COLO668 (cell line): ENCODE results near the gene TRAF3IP1.

ENCODE experiments used
- DNase-seq: peaks from one replicate; lab custom pipeline; 2025; ENCODE audit not compliant: unreplicated experiment; lab: John Stamatoyannopoulos, UW

TRAF3IP1 gene

GRCh38 chr2:238378230-238379095, 58.1 kb downstream of the TRAF3IP1 start:
- no peak for DNase-seq

GRCh38 chr2:238379096-238379810, 58.9 kb downstream of the TRAF3IP1 start:
- DNase-seq: no peak

GRCh38 chr2:238380336-238380735, 60.0 kb downstream of the TRAF3IP1 start:
- DNase-seq: no peak

- DNase-seq: no peak
Measured at GRCh38 chr2:238380785-238381184, 60.5 kb downstream of the TRAF3IP1 start.

- DNase-seq: no peak
Measured at GRCh38 chr2:238381341-238382115, 61.2 kb downstream of the TRAF3IP1 start.

- DNase-seq: no peak
Measured at GRCh38 chr2:238382381-238382781, 62.1 kb downstream of the TRAF3IP1 start.

GRCh38 chr2:238383135-238383534, 62.8 kb downstream of the TRAF3IP1 start:
- DNase-seq: no peak

GRCh38 chr2:238383743-238384380, 63.5 kb downstream of the TRAF3IP1 start:
- no peak for DNase-seq

- DNase-seq: no peak
Measured at GRCh38 chr2:238387332-238387731, 67.0 kb downstream of the TRAF3IP1 start.

GRCh38 chr2:238388794-238389193, 68.5 kb downstream of the TRAF3IP1 start:
- DNase-seq: peak; percentile 17

- peak; percentile 83 for DNase-seq
Measured at GRCh38 chr2:238389988-238390589, 69.8 kb downstream of the TRAF3IP1 start.

GRCh38 chr2:238391042-238391689, 70.8 kb downstream of the TRAF3IP1 start:
- no peak for DNase-seq

GRCh38 chr2:238396663-238397062, 76.3 kb downstream of the TRAF3IP1 start:
- no peak for DNase-seq

GRCh38 chr2:238397356-238397755, 77.0 kb downstream of the TRAF3IP1 start:
- no peak for DNase-seq

- no peak for DNase-seq
Measured at GRCh38 chr2:238398577-238398976, 78.3 kb downstream of the TRAF3IP1 start.

GRCh38 chr2:238399094-238399493, 78.8 kb downstream of the TRAF3IP1 start:
- no peak for DNase-seq

GRCh38 chr2:238401551-238401950, 81.2 kb downstream of the TRAF3IP1 start:
- no peak for DNase-seq

GRCh38 chr2:238403632-238404405, 83.5 kb downstream of the TRAF3IP1 start:
- DNase-seq: no peak
